ENCODE results near the gene CDK4.

- no peak for TF ChIP-seq CTCF (IDR thresholded peaks at IDR 0.05)
- TF ChIP-seq POLR2AphosphoS5 (IDR thresholded peaks at IDR 0.05; ENCODE audit: insufficient read depth in 1 of 2, low read depth in 1 of 2) = no peak
These were observed 30.1 kb upstream of the CDK4 start for GRCh38 chr12:57782243-57782607.

Data from vagina (tissue), 2 donors.